Effector CD4-positive, alpha-beta T cell (primary cell): ENCODE data around the gene SUFU.
"Not testable (repeated sequence)": the region's sequence is repeated elsewhere in the genome, so short reads cannot be mapped to it uniquely, and the experiment has no call there.

Experiments
- DNase-seq: peaks from one replicate; pipeline ENCODE4 v3.0.0-alpha.2; 2020

SUFU gene

GRCh38 chr10:102514487-102515311 is 10.9 kb downstream of the SUFU start:
- DNase-seq: no peak

GRCh38 chr10:102515724-102516123 is 12.0 kb downstream of the SUFU start:
- no peak for DNase-seq

GRCh38 chr10:102517553-102517952 is 13.8 kb downstream of the SUFU start:
- no peak for DNase-seq

GRCh38 chr10:102519246-102519825 is 15.6 kb downstream of the SUFU start:
- DNase-seq: no peak

GRCh38 chr10:102522874-102523249 is 19.1 kb downstream of the SUFU start:
- no peak for DNase-seq

DNA sequence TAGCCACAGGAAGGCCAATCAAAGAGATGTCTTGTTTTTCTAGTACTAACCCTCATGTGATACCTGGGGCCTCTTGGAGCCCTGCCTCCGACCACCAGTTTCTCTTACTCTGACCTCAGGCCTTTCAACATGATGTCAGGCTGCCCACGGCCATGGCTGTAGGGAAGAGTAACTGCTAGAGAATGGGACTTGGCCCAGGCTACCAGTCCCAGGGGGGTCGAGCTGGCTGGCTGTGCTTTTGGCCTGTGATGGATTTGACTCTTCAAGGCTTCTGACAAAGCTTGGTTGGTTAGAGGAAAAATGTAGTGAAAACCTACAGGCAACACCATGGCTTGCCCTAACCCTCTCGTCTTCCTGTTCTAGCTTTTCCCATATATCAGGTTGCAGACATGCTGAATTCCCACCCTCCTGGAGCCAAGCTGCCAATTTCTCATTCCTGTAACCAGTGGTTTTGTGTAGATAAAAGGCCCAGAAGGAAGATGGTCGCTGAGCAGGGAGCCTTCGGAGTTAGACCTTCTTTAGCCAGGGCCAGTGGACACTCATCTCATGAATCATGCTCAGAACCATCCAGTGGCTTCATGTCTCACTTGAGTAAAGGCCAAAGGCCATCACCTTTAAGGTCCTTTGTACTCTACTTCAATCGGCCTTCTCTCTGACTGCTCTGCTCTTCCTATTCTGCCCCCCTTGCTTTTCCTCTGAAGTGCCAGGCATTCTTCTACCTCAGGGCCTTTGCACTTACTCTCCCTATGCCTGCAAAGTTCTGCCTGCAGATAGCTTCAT is 19.7 kb downstream of the SUFU start:
- no peak for DNase-seq

DNA sequence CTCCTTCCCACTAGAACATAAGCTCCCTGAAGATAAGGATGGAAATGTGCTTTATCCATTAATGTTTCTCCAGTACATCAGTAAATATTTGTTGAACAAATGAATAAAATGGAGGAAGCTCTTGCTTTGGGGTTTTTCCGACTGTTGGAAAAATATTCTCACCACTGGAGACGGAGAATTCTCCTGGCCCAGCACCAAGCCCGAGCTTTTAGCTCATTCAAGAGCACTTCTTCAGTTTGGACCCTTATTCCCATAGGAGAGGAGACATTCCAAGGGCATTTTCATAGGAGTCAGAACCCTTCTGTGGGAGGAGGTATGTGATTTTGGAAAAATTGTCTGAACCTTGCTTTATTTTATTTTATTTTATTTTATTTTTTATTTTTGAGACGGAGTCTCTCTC is 21.0 kb downstream of the SUFU start:
- no peak for DNase-seq

DNA sequence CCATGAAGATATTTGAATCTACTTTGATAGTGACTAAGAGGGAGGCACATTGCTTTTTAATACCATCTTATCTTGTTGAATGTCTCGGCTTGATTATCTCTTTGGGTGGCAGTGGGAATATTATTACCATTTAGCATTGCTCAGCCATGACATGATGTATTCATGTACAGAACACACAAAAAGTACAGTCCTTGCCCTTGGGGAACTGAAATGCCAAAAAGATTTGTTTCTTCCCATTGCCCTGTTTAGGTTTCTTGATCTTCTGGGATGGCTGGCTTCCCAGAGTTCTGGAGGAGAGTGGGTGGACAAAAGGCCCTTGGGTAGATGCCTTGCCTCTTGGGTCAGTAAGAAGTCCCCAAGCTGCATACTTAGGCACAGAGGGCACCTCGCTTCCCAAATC is 23.8 kb downstream of the SUFU start:
- DNase-seq: no peak

GRCh38 chr10:102534333-102534732 is 30.6 kb downstream of the SUFU start:
- no peak for DNase-seq

- not testable (repeated sequence) for DNase-seq
These were observed 31.2 kb downstream of the SUFU start for GRCh38 chr10:102534966-102535365.

DNA sequence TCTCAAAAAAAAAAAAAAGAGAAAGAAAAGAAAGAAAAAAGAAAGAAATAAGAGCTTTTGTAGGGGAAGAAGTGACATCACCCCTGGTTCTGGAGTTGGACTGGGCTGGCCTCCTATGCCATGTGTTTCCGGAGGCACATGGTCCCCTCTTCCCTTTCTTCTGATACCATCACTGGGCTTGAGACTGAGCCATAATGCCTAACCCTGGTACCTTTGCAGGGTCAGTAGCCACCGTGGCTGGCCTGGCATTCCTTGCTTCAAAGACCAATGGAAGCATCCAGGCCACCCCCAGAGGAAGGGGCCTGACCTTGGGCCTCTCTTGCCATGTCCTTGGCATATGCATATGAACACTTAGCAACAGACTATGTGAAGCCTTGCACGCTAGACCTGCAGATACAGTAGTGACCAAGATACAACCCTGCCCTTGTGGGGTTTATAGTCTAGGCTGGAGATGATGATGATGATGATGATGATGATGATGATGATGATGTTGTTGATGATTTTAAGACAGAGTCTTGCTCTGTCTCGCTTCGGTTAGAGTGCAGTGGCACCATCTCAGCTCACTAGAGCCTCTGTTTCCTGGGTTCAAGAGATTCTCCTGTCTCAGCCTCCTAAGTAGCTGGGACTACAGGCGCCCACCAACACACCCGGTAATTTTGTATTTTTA is 31.8 kb downstream of the SUFU start:
- DNase-seq: no peak

- DNase-seq: no peak
These were observed 33.6 kb downstream of the SUFU start for GRCh38 chr10:102537367-102537766.

- DNase-seq: no peak
These were observed 34.2 kb downstream of the SUFU start for GRCh38 chr10:102537948-102538347.

- DNase-seq: no peak
These were observed 35.0 kb downstream of the SUFU start for GRCh38 chr10:102538811-102539210.

GRCh38 chr10:102540023-102540422 is 36.3 kb downstream of the SUFU start:
- no peak for DNase-seq

- no peak for DNase-seq
These were observed 39.1 kb downstream of the SUFU start for GRCh38 chr10:102542800-102543418.

- DNase-seq: no peak
These were observed 41.6 kb downstream of the SUFU start for GRCh38 chr10:102545265-102545871.

GRCh38 chr10:102545997-102546396 is 42.2 kb downstream of the SUFU start:
- DNase-seq: no peak

DNA sequence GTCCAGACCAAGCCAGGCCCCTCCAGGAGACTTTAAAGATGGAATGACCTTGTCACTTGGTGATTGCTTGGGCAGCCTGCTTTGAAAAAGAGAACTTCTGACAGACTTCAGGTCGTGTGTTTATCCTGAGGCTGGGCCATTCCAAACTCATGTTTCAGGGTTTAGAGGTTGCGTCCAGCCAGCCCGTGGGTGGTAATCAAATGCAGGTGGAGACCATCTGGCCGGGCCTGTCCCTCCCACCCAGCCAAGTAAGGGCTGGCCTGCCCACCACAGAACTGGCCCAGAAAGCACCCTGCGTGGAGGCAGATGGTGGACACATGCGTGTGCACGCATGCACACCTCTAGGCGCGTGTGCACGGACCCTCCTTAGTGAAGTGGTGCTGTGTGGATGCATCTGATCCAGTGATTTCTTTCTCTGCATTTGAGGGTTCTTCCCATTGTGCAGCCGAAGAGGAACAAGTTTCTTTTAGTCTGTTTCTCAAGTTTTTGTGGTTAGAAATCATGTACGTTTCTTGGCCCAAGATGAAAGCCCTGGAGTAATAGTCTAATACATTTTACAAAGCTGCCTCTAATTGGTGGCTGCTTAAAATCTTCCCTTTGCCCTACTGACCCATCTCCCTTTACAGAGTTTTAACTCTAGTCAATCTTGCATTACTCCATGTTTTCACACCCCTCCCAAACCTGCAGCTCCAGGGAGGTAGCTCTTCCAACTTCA is 43.0 kb downstream of the SUFU start:
- DNase-seq: no peak

- DNase-seq: no peak
These were observed 45.8 kb downstream of the SUFU start for GRCh38 chr10:102549549-102549948.

- no peak for DNase-seq
These were observed 47.0 kb downstream of the SUFU start for GRCh38 chr10:102550636-102551210.
